ENCODE measurements around the gene LANCL1. TPM values are rescaled to one million over a fixed set of nuclear protein-coding genes. Genes with fewer than 3 reads are reported as not detected.
"Not testable (repeated sequence)": the region's sequence is repeated elsewhere in the genome, so short reads cannot be mapped to it uniquely, and the experiment has no call there.

The LANCL1 gene
- total RNA-seq, 1 donor from 2014 or later = 34.2 TPM

DNA sequence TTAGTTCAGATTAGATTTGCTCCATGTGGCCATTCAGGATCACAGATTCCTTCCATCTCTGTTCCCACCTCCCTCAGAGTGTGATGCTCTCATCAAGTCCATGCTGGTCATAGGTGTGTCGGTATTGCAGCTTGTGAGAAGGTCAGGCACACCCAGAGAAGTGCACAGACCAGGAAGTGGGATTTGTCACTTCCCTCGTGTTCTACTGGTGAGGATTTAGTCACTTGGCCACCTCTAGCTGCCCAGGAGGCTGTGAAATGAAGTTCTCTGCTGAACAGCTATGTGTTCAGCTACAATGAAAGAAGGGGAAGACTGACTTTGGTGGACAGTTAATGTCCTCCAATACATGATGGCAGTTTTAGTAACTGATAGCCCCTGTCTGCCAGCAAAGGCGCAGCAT, 3.5 kb upstream of the LANCL1 start:
- H3K36me3 Mint-ChIP-seq (ENCODE audit: low read depth) = peaks cover 1% of the 10 kb centered on the region
- no peaks in the 10 kb centered on the region for H3K27me3 Mint-ChIP-seq
- H3K4me3 Mint-ChIP-seq = no peak overlapping the region
- intact Hi-C loops (cut with micrococcal nuclease) = no loop called here
- no peak for DNase-seq
- no peak overlapping the region for H3K27ac Mint-ChIP-seq
- H3K9me3 Mint-ChIP-seq = no peaks in the 10 kb centered on the region
- H3K4me1 Mint-ChIP-seq = peaks cover 21% of the 10 kb centered on the region

DNA sequence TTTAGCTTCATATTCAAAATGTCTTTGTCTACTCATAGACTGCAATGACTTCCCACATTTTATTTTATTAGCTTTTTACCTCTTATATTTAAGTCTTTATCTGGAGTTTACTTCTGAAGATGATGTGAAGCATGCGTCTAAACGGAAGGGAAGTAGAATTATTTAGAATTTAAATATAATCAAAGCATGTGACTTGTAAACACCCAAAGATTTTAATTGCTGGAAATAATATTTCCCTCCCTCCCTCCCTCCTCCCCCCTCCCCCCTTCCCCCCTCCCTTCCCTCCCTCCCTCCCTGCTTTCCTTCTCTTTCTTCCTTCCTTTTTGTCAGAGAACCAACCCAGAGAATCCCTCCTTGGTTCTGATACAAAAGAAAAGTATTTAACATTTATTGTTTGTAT, 2.1 kb upstream of the LANCL1 start:
- peaks cover 8% of the 10 kb centered on the region for H3K36me3 Mint-ChIP-seq (ENCODE audit: low read depth)
- peaks cover 24% of the 10 kb centered on the region for H3K4me1 Mint-ChIP-seq
- no peaks in the 10 kb centered on the region for H3K9me3 Mint-ChIP-seq
- no peaks in the 10 kb centered on the region for H3K27me3 Mint-ChIP-seq
- DNase-seq = no peak
- H3K27ac Mint-ChIP-seq = no peak overlapping the region
- H3K4me3 Mint-ChIP-seq = no peak overlapping the region
- intact Hi-C loops (cut with micrococcal nuclease) = loop anchor here (5.0 kb wide), 1 partner anchor 476 kb away; the partner anchor contains the start of gene RPE

DNA sequence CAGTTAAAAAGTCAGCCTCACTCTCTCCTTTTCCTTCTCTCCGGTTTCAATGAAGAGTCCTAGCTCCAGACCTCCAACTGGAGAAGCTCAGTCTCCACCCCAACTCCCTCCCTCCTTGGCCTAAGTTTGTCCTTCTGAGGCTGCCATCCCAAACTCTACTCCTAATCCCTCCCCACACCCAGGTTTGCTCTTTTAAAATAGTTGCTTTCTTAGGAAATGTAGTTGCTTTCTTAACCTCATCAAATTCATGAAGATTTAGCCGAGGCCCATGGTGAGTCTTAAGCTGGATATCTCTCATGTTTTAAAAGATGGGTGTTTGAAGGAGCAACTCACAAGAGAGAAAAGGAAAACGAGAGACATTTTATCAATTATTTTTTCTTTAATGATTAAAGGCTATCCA, 937 bp upstream of the LANCL1 start:
- peaks cover 13% of the 10 kb centered on the region for H3K36me3 Mint-ChIP-seq (ENCODE audit: low read depth)
- peak overlapping the region; percentile 99 for H3K4me3 Mint-ChIP-seq
- no peaks in the 10 kb centered on the region for H3K27me3 Mint-ChIP-seq
- peak overlapping the region; percentile 72 for H3K27ac Mint-ChIP-seq
- H3K9me3 Mint-ChIP-seq = no peaks in the 10 kb centered on the region
- peak; percentile 64 for DNase-seq
- intact Hi-C loops (cut with micrococcal nuclease) = loop anchor here (2.0 to 5.0 kb wide), 2 partner anchors 307 to 475 kb away; partner anchors contain the start of genes KANSL1L and RPE
- peaks cover 28% of the 10 kb centered on the region for H3K4me1 Mint-ChIP-seq

DNA sequence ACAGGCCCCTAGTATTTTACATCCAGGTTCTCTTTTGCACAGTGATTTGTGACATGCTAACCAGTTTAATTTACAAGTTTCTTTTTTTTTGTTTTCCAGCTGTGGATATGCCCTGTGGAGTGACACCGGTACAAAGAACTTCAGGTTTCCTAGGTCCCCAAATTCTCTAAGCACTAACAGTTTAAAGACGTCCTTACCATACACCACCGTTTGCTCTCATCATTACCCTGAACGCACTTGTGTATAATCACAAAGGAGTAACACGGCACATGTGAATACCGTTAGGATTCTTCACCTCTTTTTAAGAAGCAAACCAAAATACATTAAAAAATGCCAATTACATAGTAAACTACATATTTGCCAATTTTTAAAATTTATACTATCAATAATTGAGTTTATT, 853 bp downstream of the LANCL1 start:
- H3K4me3 Mint-ChIP-seq = peak overlapping the region; percentile 99
- peak overlapping the region; percentile 39 for H3K27ac Mint-ChIP-seq
- H3K9me3 Mint-ChIP-seq = no peaks in the 10 kb centered on the region
- intact Hi-C loops (cut with micrococcal nuclease) = loop anchor here (2.0 to 5.0 kb wide), 2 partner anchors 305 to 473 kb away; partner anchors contain the start of genes KANSL1L and RPE
- no peak for DNase-seq
- peaks cover 26% of the 10 kb centered on the region for H3K36me3 Mint-ChIP-seq (ENCODE audit: low read depth)
- no peaks in the 10 kb centered on the region for H3K27me3 Mint-ChIP-seq
- peaks cover 28% of the 10 kb centered on the region for H3K4me1 Mint-ChIP-seq

GRCh38 chr2:210474776-210475175, 1.8 kb downstream of the LANCL1 start:
- Mint-ChIP-seq H3K27ac (no peak overlapping the region), H3K4me3 (no peak overlapping the region), H3K27me3 (no peaks in the 10 kb centered on the region), H3K4me1 (peaks cover 25% of the 10 kb centered on the region), H3K36me3 (ENCODE audit: low read depth) (peaks cover 30% of the 10 kb centered on the region), H3K9me3 (no peaks in the 10 kb centered on the region)
- DNase-seq = no peak
- intact Hi-C loops (cut with micrococcal nuclease) = loop anchor here (5.0 kb wide), 1 partner anchor 472 kb away; the partner anchor contains the start of gene RPE

GRCh38 chr2:210461401-210461800, 15.2 kb downstream of the LANCL1 start:
- intact Hi-C loops (cut with micrococcal nuclease) = no loop called here
- Mint-ChIP-seq H3K27ac (no peak overlapping the region), H3K36me3 (ENCODE audit: low read depth) (peaks cover 32% of the 10 kb centered on the region), H3K4me1 (no peaks in the 10 kb centered on the region), H3K4me3 (no peak overlapping the region), H3K9me3 (no peaks in the 10 kb centered on the region), H3K27me3 (no peaks in the 10 kb centered on the region)
- no peak for DNase-seq

DNA sequence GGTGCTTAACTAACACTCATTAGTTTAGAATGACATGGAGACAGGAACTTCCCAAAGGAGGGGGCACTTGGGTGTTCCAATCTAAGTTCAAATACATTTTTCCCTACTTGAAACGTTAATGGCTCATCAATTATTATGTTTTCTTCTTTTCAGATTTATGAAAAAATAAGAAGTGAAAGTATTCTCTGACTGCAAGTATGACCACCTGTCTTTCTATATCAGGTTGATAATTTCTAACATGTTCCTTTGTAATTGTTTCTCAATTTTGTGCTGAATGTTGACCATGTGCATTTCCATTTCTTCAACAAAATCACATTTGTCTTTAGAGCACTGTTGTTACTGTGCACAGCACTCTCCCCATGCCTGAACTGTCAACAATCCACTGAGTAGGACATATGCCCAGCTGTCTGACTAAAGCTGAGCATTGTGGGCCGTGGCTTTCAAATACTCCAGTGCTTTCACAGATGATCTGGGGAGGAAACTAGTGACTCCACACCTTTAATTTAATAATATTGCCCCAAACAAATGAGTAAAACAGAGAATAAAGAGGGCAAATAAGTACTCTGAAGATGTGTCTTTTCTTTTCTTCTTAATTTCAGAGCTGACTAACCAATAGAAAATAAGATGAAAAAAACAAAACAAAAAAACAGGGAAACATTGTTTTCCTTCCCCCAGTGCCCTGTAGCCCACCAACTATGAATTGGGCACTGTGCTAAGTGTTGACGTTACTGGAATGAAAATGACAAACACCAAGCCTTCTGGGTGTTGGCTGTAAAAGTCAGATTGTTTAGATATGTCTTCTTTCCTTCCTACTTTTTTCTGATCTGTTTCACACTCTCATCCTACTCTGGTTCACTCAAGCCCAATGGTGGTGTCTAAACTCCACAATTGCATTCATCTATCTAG, 16.0 kb downstream of the LANCL1 start:
- H3K4me3 Mint-ChIP-seq = no peak overlapping the region
- no peaks in the 10 kb centered on the region for H3K4me1 Mint-ChIP-seq
- no peaks in the 10 kb centered on the region for H3K9me3 Mint-ChIP-seq
- DNase-seq = no peak
- H3K27ac Mint-ChIP-seq = no peak overlapping the region
- H3K36me3 Mint-ChIP-seq (ENCODE audit: low read depth) = peaks cover 29% of the 10 kb centered on the region
- H3K27me3 Mint-ChIP-seq = no peaks in the 10 kb centered on the region
- intact Hi-C loops (cut with micrococcal nuclease) = no loop called here

DNA sequence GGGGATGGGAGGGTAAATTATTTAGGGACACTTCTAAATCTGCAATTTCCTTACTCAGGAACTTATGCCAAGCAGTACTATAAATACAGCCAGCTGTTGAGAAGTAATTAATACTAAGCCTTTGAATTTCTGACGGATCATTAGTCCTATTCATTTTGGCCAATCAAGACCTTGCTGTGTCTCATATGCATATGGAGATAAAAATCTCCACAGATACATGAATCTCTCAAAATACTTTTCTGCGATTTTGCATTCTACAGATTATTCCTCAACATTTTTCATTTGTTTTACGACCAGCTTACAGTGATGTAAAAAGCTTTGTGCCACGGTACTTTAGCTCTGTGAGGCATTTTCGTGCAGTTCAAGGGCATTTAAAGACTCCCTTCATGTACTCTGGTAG, 16.7 kb downstream of the LANCL1 start:
- Mint-ChIP-seq H3K9me3 (no peaks in the 10 kb centered on the region), H3K4me1 (no peaks in the 10 kb centered on the region), H3K4me3 (no peak overlapping the region), H3K27ac (no peak overlapping the region), H3K27me3 (no peaks in the 10 kb centered on the region), H3K36me3 (ENCODE audit: low read depth) (peaks cover 24% of the 10 kb centered on the region)
- intact Hi-C loops (cut with micrococcal nuclease) = no loop called here
- no peak for DNase-seq

DNA sequence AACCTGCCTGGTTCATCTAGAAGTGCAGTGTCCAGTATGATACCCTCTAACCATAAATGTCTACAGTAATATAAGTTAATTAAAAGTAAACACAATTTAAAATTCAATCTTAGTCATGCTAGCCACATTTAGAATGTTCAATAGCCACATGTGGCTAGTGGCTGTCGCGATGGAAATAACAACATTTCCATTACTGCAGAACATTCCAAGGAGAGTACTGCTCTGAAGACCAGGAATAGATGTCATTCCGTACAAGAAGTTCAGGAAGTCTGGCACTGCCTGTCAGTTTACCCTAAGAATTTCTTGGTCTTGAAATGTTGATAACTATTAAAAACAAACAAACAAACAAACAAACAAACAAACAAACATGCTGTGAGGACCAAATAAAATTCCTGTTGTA, 17.2 kb downstream of the LANCL1 start:
- Mint-ChIP-seq H3K4me3 (no peak overlapping the region), H3K9me3 (no peaks in the 10 kb centered on the region), H3K36me3 (ENCODE audit: low read depth) (peaks cover 25% of the 10 kb centered on the region), H3K4me1 (no peaks in the 10 kb centered on the region), H3K27ac (no peak overlapping the region), H3K27me3 (no peaks in the 10 kb centered on the region)
- no peak for DNase-seq
- intact Hi-C loops (cut with micrococcal nuclease) = no loop called here

DNA sequence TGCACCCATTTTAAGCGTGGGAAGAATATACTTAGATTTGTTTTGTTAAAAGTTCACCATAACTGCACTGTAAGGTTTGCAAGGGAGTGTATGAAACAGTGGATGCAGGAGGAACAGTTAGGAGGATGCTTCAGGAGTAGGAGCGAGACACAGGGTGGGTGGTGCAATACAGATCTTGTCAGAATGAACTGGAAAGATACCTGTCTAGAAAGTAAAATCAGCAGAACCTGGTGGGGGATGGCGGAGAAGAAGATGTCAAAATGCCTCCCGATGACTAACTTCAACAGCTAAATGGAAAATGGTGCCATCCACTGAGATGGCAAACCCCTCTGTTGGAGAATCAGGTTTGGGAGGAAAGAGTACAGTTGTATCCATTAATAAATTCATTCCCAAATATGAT, 18.2 kb downstream of the LANCL1 start:
- Mint-ChIP-seq H3K36me3 (ENCODE audit: low read depth) (peaks cover 34% of the 10 kb centered on the region), H3K27ac (no peak overlapping the region), H3K9me3 (no peaks in the 10 kb centered on the region), H3K4me3 (no peak overlapping the region), H3K4me1 (no peaks in the 10 kb centered on the region), H3K27me3 (no peaks in the 10 kb centered on the region)
- DNase-seq = no peak
- intact Hi-C loops (cut with micrococcal nuclease) = no loop called here

GRCh38 chr2:210456571-210456970, 20.0 kb downstream of the LANCL1 start:
- Mint-ChIP-seq H3K27me3 (no peaks in the 10 kb centered on the region), H3K9me3 (no peaks in the 10 kb centered on the region), H3K4me1 (no peaks in the 10 kb centered on the region), H3K36me3 (ENCODE audit: low read depth) (peaks cover 33% of the 10 kb centered on the region), H3K27ac (no peak overlapping the region), H3K4me3 (no peak overlapping the region)
- no peak for DNase-seq
- intact Hi-C loops (cut with micrococcal nuclease) = no loop called here

DNA sequence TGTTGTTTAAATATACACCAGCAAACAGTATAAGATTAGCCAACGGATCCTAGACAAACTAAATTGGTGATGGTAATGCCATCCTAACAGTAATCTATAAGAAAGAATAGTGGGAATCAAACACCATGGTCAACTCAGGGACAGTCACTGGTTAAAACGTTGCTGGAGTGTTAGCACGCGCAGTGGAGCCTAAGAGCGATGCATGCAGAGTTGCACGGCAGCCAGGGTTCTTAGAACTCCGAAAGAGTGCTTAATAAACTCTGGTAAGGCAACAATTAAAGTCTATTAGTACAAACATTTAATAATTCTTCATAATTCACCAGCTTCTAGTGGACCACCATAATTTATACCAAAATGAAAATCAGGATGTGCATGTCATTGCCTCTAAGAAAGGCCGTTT, 22.2 kb downstream of the LANCL1 start:
- Mint-ChIP-seq H3K4me3 (no peak overlapping the region), H3K27ac (no peak overlapping the region), H3K4me1 (no peaks in the 10 kb centered on the region), H3K36me3 (ENCODE audit: low read depth) (peaks cover 47% of the 10 kb centered on the region), H3K9me3 (peaks cover 12% of the 10 kb centered on the region), H3K27me3 (no peaks in the 10 kb centered on the region)
- intact Hi-C loops (cut with micrococcal nuclease) = no loop called here
- DNase-seq = no peak

DNA sequence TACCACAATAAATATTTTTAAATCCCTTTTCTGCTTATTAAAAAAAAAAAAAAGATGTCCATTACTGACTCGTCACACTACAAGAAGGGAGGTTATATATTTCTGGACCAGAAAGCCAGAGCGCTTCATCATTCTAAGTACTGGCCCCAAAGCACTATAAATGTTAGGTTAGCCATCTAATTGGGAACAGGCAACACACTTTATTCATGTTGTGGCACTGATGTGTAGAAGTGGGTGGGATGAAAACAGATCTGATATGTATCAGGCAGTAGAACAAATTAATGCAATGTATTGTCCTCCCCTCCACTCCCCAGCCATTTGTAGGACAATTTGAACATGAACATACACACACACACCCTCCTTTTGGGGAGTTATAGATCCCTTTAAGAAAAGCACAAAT, 24.4 kb downstream of the LANCL1 start:
- intact Hi-C loops (cut with micrococcal nuclease) = no loop called here
- peaks cover 33% of the 10 kb centered on the region for H3K9me3 Mint-ChIP-seq
- H3K27me3 Mint-ChIP-seq = no peaks in the 10 kb centered on the region
- no peak for DNase-seq
- no peak overlapping the region for H3K27ac Mint-ChIP-seq
- H3K4me1 Mint-ChIP-seq = peaks cover 1% of the 10 kb centered on the region
- H3K4me3 Mint-ChIP-seq = no peak overlapping the region
- H3K36me3 Mint-ChIP-seq (ENCODE audit: low read depth) = peaks cover 60% of the 10 kb centered on the region

DNA sequence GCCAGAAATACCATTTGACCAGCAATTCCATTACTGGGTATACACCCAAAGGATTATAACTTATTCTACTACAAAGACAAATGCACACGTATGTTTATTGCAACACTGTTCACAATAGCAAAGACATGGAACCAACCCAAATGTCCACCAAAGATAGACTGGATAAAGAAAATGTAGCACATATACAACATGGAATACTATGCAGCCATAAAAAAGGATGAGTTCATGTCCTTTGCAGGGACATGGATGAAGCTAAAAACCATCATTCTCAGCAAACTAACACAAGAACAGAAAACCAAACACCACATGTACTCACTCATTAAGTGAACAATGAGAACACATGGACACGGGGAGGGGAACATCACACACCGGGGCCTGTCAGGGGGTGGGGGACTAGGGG, 25.6 kb downstream of the LANCL1 start:
- Mint-ChIP-seq H3K36me3 (ENCODE audit: low read depth) (peaks cover 69% of the 10 kb centered on the region), H3K9me3 (peaks cover 33% of the 10 kb centered on the region)
- DNase-seq; H3K4me1 Mint-ChIP-seq; H3K4me3 Mint-ChIP-seq; H3K27ac Mint-ChIP-seq; H3K27me3 Mint-ChIP-seq; intact Hi-C loops (cut with micrococcal nuclease): not testable (repeated sequence)
